SK-N-SH (cell line): ENCODE measurements around the gene DIS3L2. TPM values are rescaled to one million over a fixed set of nuclear protein-coding genes. Genes with fewer than 3 reads are reported as not detected.

Experiments
- CTCF ChIA-PET: fragments of 300-600, 350-600 bp; formaldehyde crosslinking; extraction: SDS; loops from one replicate; lab custom pipeline; 2021; lab: Yijun Ruan, JAX
- POLR2A ChIA-PET: fragments of 350-600 bp; sonication (Branson Sonifier 250); formaldehyde crosslinking; extraction: SDS; loops from one replicate; lab custom pipeline; 2020; ENCODE audit warnings: antibody characterized with exemption, inconsistent platforms; lab: Yijun Ruan, JAX
- DNase-seq: peaks from one replicate; pipeline ENCODE4 v3.0.0; 2012
- H2AFZ ChIP-seq: fragments of 200-600 bp; sonication (generic); 2 replicates; pipeline ENCODE4 v1.8.1; 2016; ENCODE audit warnings: antibody characterized with exemption, mild to moderate bottlenecking, low read depth
- H3F3A ChIP-seq: fragments of 200-600 bp; sonication (generic); replicated peaks from 2 replicates; pipeline ENCODE3; 2016; ENCODE audit warnings: antibody characterized with exemption, mild to moderate bottlenecking; ENCODE audit not compliant: insufficient read depth
- H3K27ac ChIP-seq, 2 experiments: fragments of 200-500 bp in 1 of 2; fragments of 200-600 bp in 1 of 2; sonication (Bioruptor generic) in 1 of 2; sonication (generic), shearing (Covaris generic) in 1 of 2; 2 replicates each; pipeline versions ENCODE4 v1.5.1 to v1.6.1; 2014 to 2016; ENCODE audit warnings: low read depth in 2 of 2, inconsistent platforms in 1 of 2, low read length in 1 of 2, mild to moderate bottlenecking in 1 of 2, mixed read lengths in 1 of 2
- H3K27me3 ChIP-seq: fragments of 200-600 bp; sonication (generic), shearing (Covaris generic); 2 replicates; pipeline ENCODE4 v1.6.1; 2016; ENCODE audit warnings: mixed run types; ENCODE audit not compliant: insufficient read depth
- H3K36me3 ChIP-seq, 2 experiments: fragments of 200-500 bp in 1 of 2; fragments of 200-600 bp in 1 of 2; sonication (Bioruptor generic) in 1 of 2; sonication (generic) in 1 of 2; replicated peaks in 1 of 2; 2 replicates each; pipeline versions ENCODE3 to v1.5.1; 2014 to 2016; ENCODE audit warnings: low read length in 1 of 2, mild to moderate bottlenecking in 1 of 2; ENCODE audit not compliant: insufficient read depth in 2 of 2, control insufficient read depth in 1 of 2
- H3K4me1 ChIP-seq, 2 experiments: fragments of 200-500 bp in 1 of 2; fragments of 200-600 bp in 1 of 2; sonication (Bioruptor generic) in 1 of 2; sonication (generic), shearing (Covaris generic) in 1 of 2; 2 replicates each; pipeline versions ENCODE4 v1.5.1 to v1.6.1; 2014 to 2016; ENCODE audit warnings: low read depth in 1 of 2, low read length in 1 of 2, mixed run types in 1 of 2; ENCODE audit not compliant: insufficient read depth in 2 of 2, control insufficient read depth in 1 of 2
- H3K4me2 ChIP-seq: fragments of 200-600 bp; sonication (generic), shearing (Covaris generic); 2 replicates; pipeline ENCODE4 v1.6.1; 2017; ENCODE audit warnings: mixed run types
- H3K4me3 ChIP-seq, 2 experiments: fragments of 200-500 bp in 1 of 2; fragments of 200-600 bp in 1 of 2; sonication (Bioruptor generic) in 1 of 2; sonication (generic), shearing (Covaris generic) in 1 of 2; 2 replicates each; pipeline versions ENCODE4 v1.5.1 to v1.8.1; 2014 to 2016; ENCODE audit warnings: low read depth in 2 of 2, inconsistent platforms in 1 of 2, low read length in 1 of 2, mild to moderate bottlenecking in 1 of 2, mixed read lengths in 1 of 2, moderate library complexity in 1 of 2
- H3K79me2 ChIP-seq: fragments of 200-600 bp; sonication (generic); 2 replicates; pipeline ENCODE4 v1.8.1; 2017; ENCODE audit warnings: mild to moderate bottlenecking; ENCODE audit not compliant: insufficient read depth
- H3K9ac ChIP-seq: fragments of 200-600 bp; sonication (generic); 2 replicates; pipeline ENCODE4 v1.6.1; 2017; ENCODE audit warnings: mixed run types
- H3K9me2 ChIP-seq: fragments of 200-600 bp; sonication (generic); 2 replicates; pipeline ENCODE4 v1.6.1; 2017; ENCODE audit warnings: mixed run types
- H3K9me3 ChIP-seq: fragments of 200-600 bp; sonication (generic); 2 replicates; pipeline ENCODE4 v1.6.1; 2017; ENCODE audit warnings: mixed run types, mild to moderate bottlenecking, moderate library complexity
- H4K20me1 ChIP-seq: fragments of 200-600 bp; sonication (generic); 2 replicates; pipeline ENCODE4 v1.6.1; 2017; ENCODE audit warnings: mild to moderate bottlenecking, mixed run types; ENCODE audit not compliant: insufficient read depth
- ELF1 ChIP-seq: IDR thresholded peaks from 2 replicates; pipeline ENCODE4 v1.4.0; 2012
- FOSL2 ChIP-seq: IDR thresholded peaks from 2 replicates; pipeline ENCODE4 v1.4.0; 2012; ENCODE audit warnings: low read depth, mild to moderate bottlenecking, moderate library complexity, borderline replicate concordance
- GABPA ChIP-seq: IDR thresholded peaks from 2 replicates; pipeline ENCODE4 v1.4.0; 2012; ENCODE audit warnings: low read depth, mild to moderate bottlenecking
- JUND ChIP-seq: IDR thresholded peaks from 2 replicates; pipeline ENCODE4 v1.4.0; 2012
- POLR2AphosphoS5 ChIP-seq: IDR thresholded peaks from 2 replicates; pipeline ENCODE4 v1.6.1; 2012; ENCODE audit warnings: low read depth, low read length
- RAD21 ChIP-seq: IDR thresholded peaks from 2 replicates; pipeline ENCODE4 v1.6.1; 2012; ENCODE audit warnings: mild to moderate bottlenecking, low read length
- SIN3A ChIP-seq: IDR thresholded peaks from 2 replicates; pipeline ENCODE4 v1.6.1; 2012; ENCODE audit warnings: low read depth, mild to moderate bottlenecking, low read length, moderate library complexity, borderline replicate concordance
- TAF1 ChIP-seq: IDR thresholded peaks from 2 replicates; pipeline ENCODE4 v1.6.1; 2012; ENCODE audit warnings: low read depth, mild to moderate bottlenecking, low read length, moderate library complexity, borderline replicate concordance
- TCF12 ChIP-seq: IDR thresholded peaks from 2 replicates; pipeline ENCODE4 v1.4.0; 2012
- USF1 ChIP-seq: IDR thresholded peaks from 2 replicates; pipeline ENCODE4 v1.4.0; 2012; ENCODE audit warnings: low read depth, borderline replicate concordance
- YY1 ChIP-seq: IDR thresholded peaks from 2 replicates; pipeline ENCODE4 v1.4.0; 2012; ENCODE audit warnings: low read depth, mild to moderate bottlenecking
- WGBS: methylation state at CpG from one replicate; pipeline ENCODE4 v1.1.6; 2017; ENCODE audit warnings: low lambda C conversion rate; 5-methylcytosine and 5-hydroxymethylcytosine counted together
- polyA plus RNA-seq, 3 experiments: library from polyadenylated mRNA; depleted of rRNA; stranded (reverse); fragments of >200 nt; gene quantifications; 2 replicates each; pipeline ENCODE4 v1.2.3, GENCODE V29; 2012
- TF ChIP-seq, protein P1 (sequence below): IDR thresholded peaks from 2 replicates; pipeline ENCODE4; 2012
- TF ChIP-seq, protein P2 (sequence below): IDR thresholded peaks from 2 replicates; pipeline ENCODE4 v1.4.0; 2012; ENCODE audit warnings: low read depth, borderline replicate concordance
- TF ChIP-seq, protein P3 (sequence below): fragments of 200-600 bp; sonication (generic); IDR thresholded peaks from 2 replicates; pipeline ENCODE4 v1.6.1; 2017; ENCODE audit warnings: antibody characterized with exemption, mild to moderate bottlenecking, moderate library complexity

DIS3L2 gene
- polyA plus RNA-seq, 1 of the 3 experiments (the other 2 are of a cell fraction) = 17.9 TPM

DNA sequence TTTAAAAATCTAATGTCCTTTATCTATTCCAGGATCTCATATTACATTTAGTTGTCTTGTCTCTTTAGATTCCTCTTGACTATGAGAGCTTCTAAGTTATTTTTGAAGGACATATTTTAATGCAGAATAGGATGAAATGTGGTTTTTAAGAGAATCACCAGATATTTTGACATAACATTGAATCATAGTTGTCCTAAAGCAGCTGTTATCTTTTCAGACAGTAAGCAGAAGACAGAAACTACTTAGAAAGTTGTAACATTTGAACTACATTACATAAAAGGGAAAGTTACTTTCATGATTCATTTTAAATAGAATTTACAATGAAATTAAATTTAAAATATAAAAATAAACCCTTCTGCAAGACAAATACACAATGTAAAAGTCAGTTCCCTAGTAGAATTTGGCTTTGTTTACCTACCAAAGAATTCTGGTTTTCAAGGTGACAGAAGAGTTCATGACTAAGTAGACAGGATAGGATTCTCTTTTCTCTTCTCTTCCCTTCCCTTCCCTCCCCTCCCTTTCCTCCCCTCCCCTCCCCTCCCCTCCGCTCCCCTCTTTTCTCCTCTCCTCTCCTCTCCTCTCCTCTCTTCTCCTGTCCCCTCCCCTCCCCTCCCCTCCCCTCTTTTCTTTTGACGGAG lies 186.0 kb downstream of the DIS3L2 start:
- TF ChIP-seq, protein P1, sequence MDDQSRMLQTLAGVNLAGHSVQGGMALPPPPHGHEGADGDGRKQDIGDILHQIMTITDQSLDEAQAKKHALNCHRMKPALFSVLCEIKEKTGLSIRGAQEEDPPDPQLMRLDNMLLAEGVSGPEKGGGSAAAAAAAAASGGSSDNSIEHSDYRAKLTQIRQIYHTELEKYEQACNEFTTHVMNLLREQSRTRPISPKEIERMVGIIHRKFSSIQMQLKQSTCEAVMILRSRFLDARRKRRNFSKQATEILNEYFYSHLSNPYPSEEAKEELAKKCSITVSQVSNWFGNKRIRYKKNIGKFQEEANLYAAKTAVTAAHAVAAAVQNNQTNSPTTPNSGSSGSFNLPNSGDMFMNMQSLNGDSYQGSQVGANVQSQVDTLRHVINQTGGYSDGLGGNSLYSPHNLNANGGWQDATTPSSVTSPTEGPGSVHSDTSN = peak; percentile 56
- TF ChIP-seq TCF12 (peak; percentile 60), POLR2AphosphoS5 (no peak), JUND (peak; percentile 29; the same call in 1 of the 2 replicates)
- no peaks in the 10 kb centered on the region for H4K20me1 ChIP-seq
- no peaks in the 10 kb centered on the region; the same call in 1 of the 2 replicates for H3K9me3 ChIP-seq
- H3K79me2 ChIP-seq = no peaks in the 10 kb centered on the region
- H3K9me2 ChIP-seq = no peaks in the 10 kb centered on the region
- H3K27ac ChIP-seq = peak overlapping the region in 1 of 2 experiments; percentile 42; a peak in 2 of 4 replicates
- no peaks in the 10 kb centered on the region for H3K27me3 ChIP-seq
- no peak overlapping the region for H3K9ac ChIP-seq
- no peak overlapping the region for H2AFZ ChIP-seq
- WGBS = 96% methylated on average over 2 of the region's 2 CpGs
- peaks cover 11 to 16% of the 10 kb centered on the region in 2 experiments for H3K36me3 ChIP-seq
- ChIA-PET POLR2A (no interaction called here), CTCF (interaction anchor here (1.7 kb wide), 1 partner anchor 13 kb away, joined by 4 read pairs; no protein-coding TSS in a partner anchor)
- H3K4me3 ChIP-seq = no peak overlapping the region
- no peak for DNase-seq
- 0 out of 4 replicates have a peak, but pooled peaks cover 0 to 4% of the 10 kb centered on the region in 2 experiments for H3K4me1 ChIP-seq
- peaks cover 17% of the 10 kb centered on the region for H3F3A ChIP-seq
- no peak overlapping the region for H3K4me2 ChIP-seq

DNA sequence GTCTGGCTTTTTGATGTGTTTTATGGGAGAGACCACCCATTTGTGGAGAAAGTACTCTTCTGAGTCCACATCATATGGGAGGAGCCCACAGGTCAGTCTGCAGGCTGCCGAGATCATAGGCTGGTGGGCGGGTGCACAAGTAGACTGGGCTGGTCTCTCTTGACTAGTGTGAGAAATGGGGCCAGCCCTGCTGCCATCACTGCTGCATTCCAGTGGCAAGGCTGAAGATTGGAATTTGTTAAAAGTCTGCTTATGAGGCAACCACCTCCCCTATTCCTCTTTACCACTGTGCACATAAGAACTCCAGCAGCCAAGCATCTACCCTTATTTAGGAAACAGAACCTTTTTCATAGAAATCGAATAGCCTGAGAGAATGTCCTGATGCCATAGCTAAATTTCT lies 200.7 kb downstream of the DIS3L2 start:
- Histone ChIP-seq H3K27me3 (no peaks in the 10 kb centered on the region), H3F3A (no peaks in the 10 kb centered on the region), H3K4me1 (no peaks in the 10 kb centered on the region; a peak in 1 of 4 replicates), H3K9me2 (no peaks in the 10 kb centered on the region), H3K27ac (no peak overlapping the region), H3K4me2 (no peak overlapping the region), H3K36me3 (peaks cover 18 to 20% of the 10 kb centered on the region in 2 experiments), H3K9me3 (no peaks in the 10 kb centered on the region), H4K20me1 (no peaks in the 10 kb centered on the region), H2AFZ (no peak overlapping the region), H3K79me2 (no peaks in the 10 kb centered on the region), H3K9ac (no peak overlapping the region), H3K4me3 (no peak overlapping the region)
- 100% methylated on average over 3 of the region's 3 CpGs for WGBS
- no peak for TF ChIP-seq YY1
- no peak for DNase-seq
- ChIA-PET CTCF (no interaction called here), POLR2A (no interaction called here)

GRCh38 chr2:232170396-232170795 lies 208.9 kb downstream of the DIS3L2 start:
- no peaks in the 10 kb centered on the region for H3F3A ChIP-seq
- WGBS = 78% methylated on average over 2 of the region's 2 CpGs
- POLR2A ChIA-PET = no interaction called here

More at GRCh38 chr2:232170396-232170795, 208.9 kb downstream of the DIS3L2 start:
- Histone ChIP-seq H3K36me3 (peaks cover 0 to 15% of the 10 kb centered on the region in 2 experiments), H3K4me1 (no peaks in the 10 kb centered on the region), H2AFZ (no peak overlapping the region), H3K27ac (no peak overlapping the region), H4K20me1 (no peaks in the 10 kb centered on the region), H3K79me2 (no peaks in the 10 kb centered on the region), H3K9me3 (no peaks in the 10 kb centered on the region), H3K27me3 (no peaks in the 10 kb centered on the region), H3K4me2 (no peak overlapping the region), H3K9me2 (no peaks in the 10 kb centered on the region), H3K9ac (no peak overlapping the region), H3K4me3 (no peak overlapping the region)
- CTCF ChIA-PET = interaction anchor here (1.4 to 2.8 kb wide), 3 partner anchors 12 to 270 kb away, joined by 3 to 6 read pairs (median 6); no protein-coding TSS in a partner anchor
- DNase-seq = no peak
- TF ChIP-seq, protein P2, sequence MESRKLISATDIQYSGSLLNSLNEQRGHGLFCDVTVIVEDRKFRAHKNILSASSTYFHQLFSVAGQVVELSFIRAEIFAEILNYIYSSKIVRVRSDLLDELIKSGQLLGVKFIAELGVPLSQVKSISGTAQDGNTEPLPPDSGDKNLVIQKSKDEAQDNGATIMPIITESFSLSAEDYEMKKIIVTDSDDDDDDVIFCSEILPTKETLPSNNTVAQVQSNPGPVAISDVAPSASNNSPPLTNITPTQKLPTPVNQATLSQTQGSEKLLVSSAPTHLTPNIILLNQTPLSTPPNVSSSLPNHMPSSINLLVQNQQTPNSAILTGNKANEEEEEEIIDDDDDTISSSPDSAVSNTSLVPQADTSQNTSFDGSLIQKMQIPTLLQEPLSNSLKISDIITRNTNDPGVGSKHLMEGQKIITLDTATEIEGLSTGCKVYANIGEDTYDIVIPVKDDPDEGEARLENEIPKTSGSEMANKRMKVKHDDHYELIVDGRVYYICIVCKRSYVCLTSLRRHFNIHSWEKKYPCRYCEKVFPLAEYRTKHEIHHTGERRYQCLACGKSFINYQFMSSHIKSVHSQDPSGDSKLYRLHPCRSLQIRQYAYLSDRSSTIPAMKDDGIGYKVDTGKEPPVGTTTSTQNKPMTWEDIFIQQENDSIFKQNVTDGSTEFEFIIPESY = no peak
- TF ChIP-seq POLR2AphosphoS5 (no peak), ELF1 (no peak), USF1 (no peak), TAF1 (no peak), SIN3A (no peak), GABPA (no peak), RAD21 (no peak), FOSL2 (no peak)
- TF ChIP-seq, protein P3, sequence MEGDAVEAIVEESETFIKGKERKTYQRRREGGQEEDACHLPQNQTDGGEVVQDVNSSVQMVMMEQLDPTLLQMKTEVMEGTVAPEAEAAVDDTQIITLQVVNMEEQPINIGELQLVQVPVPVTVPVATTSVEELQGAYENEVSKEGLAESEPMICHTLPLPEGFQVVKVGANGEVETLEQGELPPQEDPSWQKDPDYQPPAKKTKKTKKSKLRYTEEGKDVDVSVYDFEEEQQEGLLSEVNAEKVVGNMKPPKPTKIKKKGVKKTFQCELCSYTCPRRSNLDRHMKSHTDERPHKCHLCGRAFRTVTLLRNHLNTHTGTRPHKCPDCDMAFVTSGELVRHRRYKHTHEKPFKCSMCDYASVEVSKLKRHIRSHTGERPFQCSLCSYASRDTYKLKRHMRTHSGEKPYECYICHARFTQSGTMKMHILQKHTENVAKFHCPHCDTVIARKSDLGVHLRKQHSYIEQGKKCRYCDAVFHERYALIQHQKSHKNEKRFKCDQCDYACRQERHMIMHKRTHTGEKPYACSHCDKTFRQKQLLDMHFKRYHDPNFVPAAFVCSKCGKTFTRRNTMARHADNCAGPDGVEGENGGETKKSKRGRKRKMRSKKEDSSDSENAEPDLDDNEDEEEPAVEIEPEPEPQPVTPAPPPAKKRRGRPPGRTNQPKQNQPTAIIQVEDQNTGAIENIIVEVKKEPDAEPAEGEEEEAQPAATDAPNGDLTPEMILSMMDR = no peak
